H1 (cell line): Measurements from ENCODE around the gene SLX4IP. TPM values are rescaled to one million over a fixed set of nuclear protein-coding genes. Genes with fewer than 3 reads are reported as not detected.

Source experiments
- CHD1 ChIP-seq: IDR thresholded peaks from 2 replicates; pipeline ENCODE4 v1.6.1; 2012; ENCODE audit warnings: low read depth, low read length, improper control_type of control experiment
- polyA plus RNA-seq, 7 experiments: library from polyadenylated mRNA; depleted of rRNA in 3 of 7; stranded (reverse) in 5 of 7; unstranded in 2 of 7; fragments of >200 nt in 5 of 7; fragments of 200-250 nt in 2 of 7; gene quantifications; 1 replicate in 5 of 7; 2 replicates in 1 of 7; 4 replicates in 1 of 7; pipeline versions ENCODE4 v1.2.1 to v1.2.3, GENCODE V29; 2011 to 2013; ENCODE audit warnings: missing spikeins in 2 of 7, mixed read lengths in 2 of 7
- total RNA-seq: library from RNA; stranded (reverse); fragmentation: NEBNext Ultra II Directional; extraction: Animal tissue kit (Norgen Biotek cat#: 25700); gene quantifications from 2 replicates; pipeline ENCODE4 v1.2.1, GENCODE V29; 2021
- TF ChIP-seq, protein P1 (sequence below): IDR thresholded peaks from 2 replicates; pipeline ENCODE4 v1.6.1; 2012; ENCODE audit warnings: inconsistent platforms

Gene SLX4IP
- total and polyA plus RNA-seq, 2 of the 8 experiments (the other 6 are each of a cell fraction or from before 2014, with no cell fraction given): 2.4 to 8.7 TPM

DNA sequence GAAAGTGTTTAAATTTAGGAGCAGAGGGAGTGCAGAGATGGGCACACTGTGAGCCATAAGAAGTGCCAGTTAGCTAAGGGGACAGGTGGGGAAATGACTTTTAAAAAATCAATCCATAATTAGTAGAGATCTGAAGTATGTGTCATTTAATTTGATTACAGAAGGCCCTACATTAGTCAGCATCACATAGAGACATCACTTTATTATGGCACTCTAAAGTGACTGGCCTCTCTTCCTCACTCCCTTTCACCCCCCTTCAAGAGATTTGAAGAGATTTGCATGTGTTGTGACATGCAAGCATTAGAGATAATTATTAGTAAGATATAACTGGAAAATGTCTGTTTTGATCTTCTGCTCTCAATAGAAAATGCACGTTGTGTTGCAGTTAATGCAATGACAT is 86.7 kb downstream of the SLX4IP start (continued):
- TF ChIP-seq, protein P1, sequence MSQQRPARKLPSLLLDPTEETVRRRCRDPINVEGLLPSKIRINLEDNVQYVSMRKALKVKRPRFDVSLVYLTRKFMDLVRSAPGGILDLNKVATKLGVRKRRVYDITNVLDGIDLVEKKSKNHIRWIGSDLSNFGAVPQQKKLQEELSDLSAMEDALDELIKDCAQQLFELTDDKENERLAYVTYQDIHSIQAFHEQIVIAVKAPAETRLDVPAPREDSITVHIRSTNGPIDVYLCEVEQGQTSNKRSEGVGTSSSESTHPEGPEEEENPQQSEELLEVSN: no peak
- TF ChIP-seq CHD1: no peak
